GM12878 (cell line): ENCODE measurements around the gene ELOVL4. TPM values are rescaled to one million over a fixed set of nuclear protein-coding genes. Genes with fewer than 3 reads are reported as not detected.

Experiments
- ATAC-seq: fragments of 200-7000 bp; cut with Tn5 transposase; 3 replicates; pipeline ENCODE4 v1.9.1; 2020; ENCODE audit warnings: mild to moderate bottlenecking, moderate library complexity
- BruUV-seq: library from RNA; stranded (reverse); fragments of 400-500 nt; replicated peaks from 2 replicates; lab custom pipeline; 2021; lab: Mats Ljungman, UMichigan
- CTCF ChIA-PET: fragments of 300-600 bp; sonication (Branson Sonifier 250); formaldehyde crosslinking; extraction: SDS; loops from one replicate; lab custom pipeline; 2021; ENCODE audit warnings: inconsistent platforms; lab: Yijun Ruan, JAX
- POLR2A ChIA-PET: fragments of 350-600 bp; formaldehyde crosslinking; extraction: SDS; loops from one replicate; lab custom pipeline; 2021; ENCODE audit warnings: inconsistent platforms; lab: Charles Lee
- RAD21 ChIA-PET: fragments of 300-600 bp; sonication (Branson Sonifier 250); formaldehyde crosslinking; loops from one replicate; lab custom pipeline; 2023; ENCODE audit warnings: antibody characterized with exemption; ENCODE audit not compliant: unreplicated experiment; lab: Charles Lee
- SMC1A ChIA-PET: fragments of 300-600 bp; sonication (Branson Sonifier 250); formaldehyde crosslinking; loops from one replicate; lab custom pipeline; 2023; ENCODE audit not compliant: unreplicated experiment, uncharacterized antibody; lab: Charles Lee
- DNase-seq: peaks from one replicate; pipeline ENCODE4 v3.0.0-alpha.2; 2011; ENCODE audit warnings: low read depth, low spot score
- FAIRE-seq: peaks from 3 replicates; lab custom pipeline; 2011; peaks lifted over from hg19 to GRCh38; lab: Jason Lieb, UNC
- H2AFZ ChIP-seq: 2 replicates; pipeline ENCODE4 v1.6.0; 2011; ENCODE audit warnings: low read depth, low read length, control low read depth; ENCODE audit not compliant: control insufficient read depth
- H3K27ac ChIP-seq: 2 replicates; pipeline ENCODE4 v1.5.1; 2011; ENCODE audit warnings: control low read depth; ENCODE audit not compliant: control insufficient read depth, insufficient read depth
- H3K27me3 ChIP-seq, 2 experiments: replicated peaks in 1 of 2; 2 replicates each; pipeline versions ENCODE4 v1.6.0 to v1.6.1; 2011; ENCODE audit warnings: low read length in 1 of 2; ENCODE audit not compliant: control insufficient read depth in 2 of 2, insufficient read depth in 2 of 2
- H3K36me3 ChIP-seq, 2 experiments: 2 replicates each; pipeline ENCODE4 v1.5.1; 2011; ENCODE audit warnings: low read length in 1 of 2; ENCODE audit not compliant: control insufficient read depth in 2 of 2, insufficient read depth in 2 of 2
- H3K4me1 ChIP-seq: 2 replicates; pipeline ENCODE4 v1.6.1; 2011; ENCODE audit warnings: mild to moderate bottlenecking, low read length, moderate library complexity, mixed read lengths; ENCODE audit not compliant: control insufficient read depth, insufficient read depth
- H3K4me2 ChIP-seq: 2 replicates; pipeline ENCODE4 v1.6.0; 2011; ENCODE audit warnings: control low read depth; ENCODE audit not compliant: control insufficient read depth, insufficient read depth
- H3K4me3 ChIP-seq: fragments of 200-600 bp; sonication (generic); 2 replicates; pipeline ENCODE4 v1.5.1; 2016
- H3K79me2 ChIP-seq: 2 replicates; pipeline ENCODE4 v1.6.0; 2011; ENCODE audit warnings: low read length; ENCODE audit not compliant: control insufficient read depth, insufficient read depth
- H3K9ac ChIP-seq: 2 replicates; pipeline ENCODE4 v1.8.0; 2011; ENCODE audit warnings: low read length, control low read depth, mixed read lengths; ENCODE audit not compliant: control insufficient read depth, insufficient read depth
- H3K9me3 ChIP-seq: replicated peaks from 3 replicates; pipeline ENCODE4 v1.5.1; 2011; ENCODE audit warnings: mild to moderate bottlenecking, low read length; ENCODE audit not compliant: control insufficient read depth, insufficient read depth
- H4K20me1 ChIP-seq: 2 replicates; pipeline ENCODE4 v1.6.0; 2011; ENCODE audit not compliant: control insufficient read depth, insufficient read depth
- ELK1 ChIP-seq: IDR thresholded peaks from 2 replicates; pipeline ENCODE4 v1.6.1; 2012; ENCODE audit warnings: low read depth, low read length, improper control_type of control experiment
- WGBS: methylation state at CpG from one replicate; pipeline ENCODE4 v1.1.6; 2016; ENCODE audit warnings: low lambda C conversion rate; ENCODE audit not compliant: insufficient replicate concordance, insufficient coverage; ENCODE audit errors: missing lambda C conversion rate; 5-methylcytosine and 5-hydroxymethylcytosine counted together
- in situ Hi-C: fragments of 300-500 bp; cut with MboI; formaldehyde crosslinking; loops from 9 replicates; pipeline ENCODE4 v1.14.3; 2018; ENCODE audit warnings: mixed read lengths
- intact Hi-C: fragments of 100-400 bp; cut with micrococcal nuclease; formaldehyde crosslinking; loops from one replicate; pipeline ENCODE4 v1.14.2; 2022; ENCODE audit not compliant: unreplicated experiment
- polyA plus RNA-seq, 11 experiments: library from polyadenylated mRNA; depleted of rRNA in 4 of 11; unstranded in 6 of 11; stranded (reverse) in 5 of 11; fragments of >200 nt; fragmentation: Nextera tagmentation in 4 of 11; fragmentation: Illumina TruSeq in 1 of 11; extraction: Ambion mirVana in 4 of 11; extraction: Trizol in 1 of 11; gene quantifications; 1 replicate in 1 of 11; 2 replicates in 10 of 11; pipeline versions ENCODE4 v1.2.1 to v1.2.3, GENCODE V29; 2011 to 2016; ENCODE audit warnings: inconsistent platforms in 2 of 11, missing spikeins in 2 of 11, low read depth in 1 of 11
- total RNA-seq, 4 experiments: library from RNA; depleted of rRNA in 3 of 4; stranded (reverse); fragments of >200 nt in 3 of 4; fragmentation: Illumina TruSeq in 1 of 4; extraction: Trizol in 1 of 4; gene quantifications; 2 replicates each; pipeline versions ENCODE4 v1.2.1 to v1.2.3, GENCODE V29; 2013 to 2021
- TF ChIP-seq, protein P1 (sequence below): IDR thresholded peaks from 2 replicates; pipeline ENCODE4 v1.6.1; 2012; ENCODE audit warnings: low read depth, low read length, improper control_type of control experiment

The ELOVL4 gene
- total and polyA plus RNA-seq, 10 of the 15 experiments (the other 5 are each of a cell fraction or from before 2014, with no cell fraction given) = 0.03 to 0.15 (median 0.08) TPM; not detected in 7

DNA sequence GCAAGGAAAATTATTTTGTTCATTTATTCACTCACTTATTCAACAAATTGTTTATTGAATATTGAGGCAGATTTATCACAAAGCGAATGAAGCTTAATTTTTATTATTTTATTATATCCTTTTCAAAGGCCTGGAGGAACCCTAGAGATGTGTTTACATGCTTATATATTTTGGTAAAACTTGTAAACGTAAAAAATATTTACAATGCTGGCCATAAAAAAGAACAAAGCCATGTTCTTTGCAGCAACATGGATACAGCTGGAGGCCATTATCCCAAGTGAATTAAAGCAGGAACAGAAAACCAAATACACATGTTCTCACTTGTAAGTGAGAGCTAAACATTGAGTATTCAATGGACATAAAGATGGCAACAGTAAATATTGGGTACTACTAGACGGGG, 58.8 kb downstream of the ELOVL4 start (continued):
- TF ChIP-seq, protein P1, sequence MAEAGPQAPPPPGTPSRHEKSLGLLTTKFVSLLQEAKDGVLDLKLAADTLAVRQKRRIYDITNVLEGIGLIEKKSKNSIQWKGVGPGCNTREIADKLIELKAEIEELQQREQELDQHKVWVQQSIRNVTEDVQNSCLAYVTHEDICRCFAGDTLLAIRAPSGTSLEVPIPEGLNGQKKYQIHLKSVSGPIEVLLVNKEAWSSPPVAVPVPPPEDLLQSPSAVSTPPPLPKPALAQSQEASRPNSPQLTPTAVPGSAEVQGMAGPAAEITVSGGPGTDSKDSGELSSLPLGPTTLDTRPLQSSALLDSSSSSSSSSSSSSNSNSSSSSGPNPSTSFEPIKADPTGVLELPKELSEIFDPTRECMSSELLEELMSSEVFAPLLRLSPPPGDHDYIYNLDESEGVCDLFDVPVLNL = no peak
- TF ChIP-seq, all 136 proteins: peak for 0

DNA sequence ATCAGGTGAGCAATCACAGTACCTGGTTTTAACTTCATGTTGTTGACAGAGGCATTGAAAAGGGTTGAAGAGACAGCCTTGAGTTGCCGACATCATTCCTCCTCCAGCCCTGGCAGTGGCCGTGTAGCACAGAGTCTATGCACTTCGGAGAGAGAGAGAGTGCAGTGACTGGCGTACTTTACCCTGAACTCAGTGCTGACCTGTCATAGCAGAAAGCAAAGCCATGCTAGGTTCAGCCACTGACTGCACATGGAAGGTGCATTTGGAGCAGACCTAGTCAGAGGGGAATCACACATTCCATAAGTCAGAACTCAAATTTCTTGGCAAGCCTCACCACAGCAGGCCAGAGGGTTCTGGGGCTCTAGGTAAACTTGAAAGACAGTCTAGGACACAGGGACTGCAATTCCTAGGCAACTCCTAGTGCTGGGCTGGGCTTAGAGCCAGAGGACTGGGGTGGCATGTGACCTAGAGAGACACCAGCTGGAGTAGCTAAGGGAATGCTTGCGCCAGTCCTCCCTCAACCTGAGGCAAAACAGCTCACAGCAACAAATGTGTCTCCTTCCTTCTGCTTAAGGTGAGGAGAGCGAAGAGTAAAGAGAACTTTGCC, 69.1 kb downstream of the ELOVL4 start:
- FAIRE-seq (no peak), DNase-seq (no peak), ATAC-seq (no peak)
- Histone ChIP-seq H3K27ac (no peak overlapping the region), H2AFZ (no peak overlapping the region), H3K4me3 (no peak overlapping the region), H4K20me1 (no peaks in the 10 kb centered on the region), H3K4me1 (no peaks in the 10 kb centered on the region), H3K27me3 (no peaks in the 10 kb centered on the region), H3K36me3 (no peaks in the 10 kb centered on the region), H3K9me3 (no peaks in the 10 kb centered on the region), H3K4me2 (no peak overlapping the region), H3K9ac (no peak overlapping the region), H3K79me2 (no peaks in the 10 kb centered on the region)
- RAD21 ChIA-PET = no interaction called here
- no TSS peak for BruUV-seq
- in situ Hi-C loops = no loop called here
- TF ChIP-seq ELK1 = no peak
- intact Hi-C loops = loop anchor here (10.0 kb wide), 1 partner anchor 217 kb away; no protein-coding TSS in a partner anchor
- 30% methylated on average over 5 of the region's 6 CpGs for whole genome bisulfite sequencing
- POLR2A ChIA-PET = no interaction called here
- SMC1A ChIA-PET = no interaction called here
- CTCF ChIA-PET = no interaction called here
